PC-9 (cell line): Measurements from ENCODE around the gene GBP4. TPM values are rescaled to one million over a fixed set of nuclear protein-coding genes. Genes with fewer than 3 reads are reported as not detected.

Source experiments
- BruUV-seq: library from RNA; stranded (reverse); fragments of 400-500 nt; replicated peaks from 2 replicates; lab custom pipeline; 2021; lab: Mats Ljungman, UMichigan
- CTCF ChIA-PET: fragments of 300-600 bp; sonication (Branson Sonifier 250); formaldehyde crosslinking; loops from one replicate; lab custom pipeline; 2022; ENCODE audit warnings: antibody characterized with exemption; lab: Charles Lee
- POLR2A ChIA-PET: fragments of 300-600 bp; sonication (Branson Sonifier 250); formaldehyde crosslinking; loops from one replicate; lab custom pipeline; 2022; ENCODE audit warnings: antibody characterized with exemption; ENCODE audit not compliant: unreplicated experiment; lab: Charles Lee
- DNase-seq, 2 experiments: peaks; one replicate each; pipeline versions ENCODE4 v3.0.0 to v3.0.0-alpha.2; 2015 to 2022; ENCODE audit warnings: mixed read lengths in 1 of 2
- H2AFZ ChIP-seq: fragments of 200-600 bp; sonication (generic); 2 replicates; pipeline ENCODE4 v1.8.1; 2017; ENCODE audit warnings: antibody characterized with exemption
- H3F3A ChIP-seq: fragments of 200-600 bp; sonication (generic); 2 replicates; pipeline ENCODE4 v1.8.1; 2017; ENCODE audit warnings: antibody characterized with exemption, mild to moderate bottlenecking, low read depth; ENCODE audit not compliant: insufficient read depth
- H3K27ac ChIP-seq: fragments of 200-600 bp; sonication (generic); 2 replicates; pipeline ENCODE4 v1.6.1; 2016; ENCODE audit warnings: mixed run types
- H3K27me3 ChIP-seq: fragments of 200-600 bp; sonication (generic); 2 replicates; pipeline ENCODE4 v1.6.1; 2016; ENCODE audit warnings: low read depth, mixed run types; ENCODE audit not compliant: insufficient read depth
- H3K36me3 ChIP-seq: fragments of 200-600 bp; sonication (generic); 2 replicates; pipeline ENCODE4 v1.6.1; 2016; ENCODE audit warnings: low read depth, mixed run types
- H3K4me1 ChIP-seq: fragments of 200-600 bp; sonication (generic); replicated peaks from 2 replicates; pipeline ENCODE4 v1.6.1; 2016; ENCODE audit warnings: mixed run types; ENCODE audit not compliant: insufficient read depth
- H3K4me2 ChIP-seq: fragments of 200-600 bp; sonication (generic); 2 replicates; pipeline ENCODE4 v1.6.1; 2017; ENCODE audit warnings: mixed run types
- H3K4me3 ChIP-seq: fragments of 200-600 bp; sonication (generic); 2 replicates; pipeline ENCODE4 v1.6.1; 2016; ENCODE audit warnings: mixed run types
- H3K79me2 ChIP-seq: fragments of 200-600 bp; sonication (generic); 2 replicates; pipeline ENCODE4 v1.6.1; 2017; ENCODE audit warnings: low read depth, mixed run types
- H3K9me2 ChIP-seq: fragments of 200-600 bp; sonication (generic); 2 replicates; pipeline ENCODE4 v1.8.1; 2017; ENCODE audit warnings: mild to moderate bottlenecking; ENCODE audit not compliant: insufficient read depth
- H3K9me3 ChIP-seq: fragments of 200-600 bp; sonication (generic); 2 replicates; pipeline ENCODE4 v1.8.1; 2016; ENCODE audit warnings: low read depth; ENCODE audit not compliant: insufficient read depth
- H4K20me1 ChIP-seq: fragments of 200-600 bp; sonication (generic); 2 replicates; pipeline ENCODE4 v1.8.1; 2017; ENCODE audit not compliant: insufficient read depth
- EZH2 ChIP-seq: fragments of 200-600 bp; sonication (generic); IDR thresholded peaks from 2 replicates; pipeline ENCODE4 v1.8.0; 2017; ENCODE audit warnings: antibody characterized with exemption, low read depth
- intact Hi-C: fragments of 100-400 bp; cut with micrococcal nuclease; formaldehyde crosslinking; loops from one replicate; pipeline ENCODE4 v1.10.0; 2022; ENCODE audit not compliant: unreplicated experiment
- total RNA-seq: library from RNA; stranded (reverse); gene quantifications from 2 replicates; pipeline ENCODE4 v1.2.3, GENCODE V29; 2021
- TF ChIP-seq, protein P1 (sequence below): fragments of 200-600 bp; sonication (generic); conservative IDR thresholded peaks from 2 replicates; pipeline ENCODE4 v1.6.1; 2017; ENCODE audit warnings: mixed run types, antibody characterized with exemption, mild to moderate bottlenecking, moderate library complexity

Gene GBP4
- total RNA-seq, 1 experiment from 2014 or later: 0.83 TPM

DNA sequence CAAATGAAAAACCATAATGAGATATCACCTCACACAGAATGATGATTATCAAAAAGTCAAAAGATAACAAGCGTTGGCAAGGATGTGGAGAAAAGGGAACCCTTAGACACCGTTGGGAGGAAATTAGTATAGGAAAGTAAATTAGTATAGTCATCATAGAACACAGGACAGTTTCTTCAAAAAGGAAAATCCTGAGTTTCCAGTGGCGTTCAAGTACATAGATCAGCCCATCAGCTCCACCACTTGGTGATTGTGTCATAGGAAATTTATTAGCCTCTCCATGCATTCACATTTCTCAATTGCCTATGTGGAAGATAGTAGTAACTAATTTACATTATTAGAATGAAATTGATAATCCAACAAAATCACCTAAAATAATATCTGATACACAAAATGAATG, 52.0 kb downstream of the GBP4 start:
- no peaks in the 10 kb centered on the region for H3K27me3 ChIP-seq
- no TSS peak for BruUV-seq
- no peak overlapping the region for H3K4me3 ChIP-seq
- TF ChIP-seq EZH2: no peak
- TF ChIP-seq, protein P1, sequence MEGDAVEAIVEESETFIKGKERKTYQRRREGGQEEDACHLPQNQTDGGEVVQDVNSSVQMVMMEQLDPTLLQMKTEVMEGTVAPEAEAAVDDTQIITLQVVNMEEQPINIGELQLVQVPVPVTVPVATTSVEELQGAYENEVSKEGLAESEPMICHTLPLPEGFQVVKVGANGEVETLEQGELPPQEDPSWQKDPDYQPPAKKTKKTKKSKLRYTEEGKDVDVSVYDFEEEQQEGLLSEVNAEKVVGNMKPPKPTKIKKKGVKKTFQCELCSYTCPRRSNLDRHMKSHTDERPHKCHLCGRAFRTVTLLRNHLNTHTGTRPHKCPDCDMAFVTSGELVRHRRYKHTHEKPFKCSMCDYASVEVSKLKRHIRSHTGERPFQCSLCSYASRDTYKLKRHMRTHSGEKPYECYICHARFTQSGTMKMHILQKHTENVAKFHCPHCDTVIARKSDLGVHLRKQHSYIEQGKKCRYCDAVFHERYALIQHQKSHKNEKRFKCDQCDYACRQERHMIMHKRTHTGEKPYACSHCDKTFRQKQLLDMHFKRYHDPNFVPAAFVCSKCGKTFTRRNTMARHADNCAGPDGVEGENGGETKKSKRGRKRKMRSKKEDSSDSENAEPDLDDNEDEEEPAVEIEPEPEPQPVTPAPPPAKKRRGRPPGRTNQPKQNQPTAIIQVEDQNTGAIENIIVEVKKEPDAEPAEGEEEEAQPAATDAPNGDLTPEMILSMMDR: no peak
- no peaks in the 10 kb centered on the region for H3F3A ChIP-seq
- intact Hi-C loops: no loop called here
- H4K20me1 ChIP-seq: no peaks in the 10 kb centered on the region
- H3K9me2 ChIP-seq: no peaks in the 10 kb centered on the region
- H3K9me3 ChIP-seq: no peaks in the 10 kb centered on the region
- no peak for DNase-seq
- no peaks in the 10 kb centered on the region for H3K4me1 ChIP-seq
- no peak overlapping the region for H3K27ac ChIP-seq
- ChIA-PET POLR2A (no interaction called here), CTCF (no interaction called here)
- no peak overlapping the region for H2AFZ ChIP-seq
- no peaks in the 10 kb centered on the region for H3K36me3 ChIP-seq
- H3K4me2 ChIP-seq: no peak overlapping the region
- H3K79me2 ChIP-seq: no peaks in the 10 kb centered on the region

DNA sequence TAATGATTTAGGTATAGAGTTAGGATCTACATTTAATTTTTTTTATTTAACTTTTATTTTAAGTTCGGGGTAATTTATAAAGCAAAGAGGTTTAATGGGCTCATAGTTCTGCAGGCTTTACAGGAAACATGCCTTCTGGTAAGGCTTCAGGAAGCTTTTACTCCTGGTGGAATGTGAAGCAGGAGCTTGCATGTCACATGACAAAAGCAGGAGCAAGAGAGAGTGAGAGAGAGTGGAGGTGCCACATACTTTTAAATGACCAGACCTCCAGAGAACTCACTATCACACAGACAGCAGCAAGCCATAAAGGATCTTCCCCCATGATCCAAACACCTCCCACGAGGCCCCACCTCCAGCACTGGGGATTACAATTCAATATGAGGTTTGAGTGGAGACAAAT, 55.3 kb downstream of the GBP4 start:
- TF ChIP-seq EZH2: no peak
- TF ChIP-seq, protein P1: no peak
- POLR2A ChIA-PET: no interaction called here
- Histone ChIP-seq H2AFZ (no peak overlapping the region), H3K4me3 (no peak overlapping the region), H3F3A (no peaks in the 10 kb centered on the region), H3K27ac (no peak overlapping the region), H3K9me3 (no peaks in the 10 kb centered on the region), H3K36me3 (no peaks in the 10 kb centered on the region), H3K4me1 (no peaks in the 10 kb centered on the region), H4K20me1 (no peaks in the 10 kb centered on the region), H3K27me3 (no peaks in the 10 kb centered on the region), H3K79me2 (no peaks in the 10 kb centered on the region), H3K4me2 (no peak overlapping the region), H3K9me2 (no peaks in the 10 kb centered on the region)
- intact Hi-C loops: no loop called here
- CTCF ChIA-PET: no interaction called here
- DNase-seq: no peak
- BruUV-seq: no TSS peak

DNA sequence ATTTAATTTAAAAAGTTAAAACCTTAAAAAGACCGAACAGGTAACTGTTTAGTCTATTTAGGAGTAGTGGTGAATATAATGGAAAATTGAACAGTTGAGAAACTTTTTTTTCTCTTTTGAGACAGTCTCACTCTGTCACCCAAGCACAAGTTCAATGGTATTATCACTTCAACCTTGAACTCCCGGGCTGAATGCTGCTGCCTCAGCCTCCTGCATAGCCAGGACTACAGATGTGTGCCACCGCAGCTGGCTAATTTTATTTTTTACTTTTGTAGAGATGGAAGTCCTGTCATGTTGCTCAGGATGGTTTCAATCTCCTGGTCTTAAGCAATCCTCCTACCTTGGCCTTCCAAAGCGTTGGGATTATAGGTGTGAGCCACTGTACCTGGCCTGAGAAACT, 56.6 kb downstream of the GBP4 start:
- no peak for DNase-seq
- no TSS peak for BruUV-seq
- H3K9me3 ChIP-seq: no peaks in the 10 kb centered on the region
- intact Hi-C loops: no loop called here
- H2AFZ ChIP-seq: no peak overlapping the region
- H3K27me3 ChIP-seq: no peaks in the 10 kb centered on the region
- no peaks in the 10 kb centered on the region for H3K36me3 ChIP-seq
- CTCF ChIA-PET: no interaction called here
- POLR2A ChIA-PET: no interaction called here
- no peaks in the 10 kb centered on the region for H3F3A ChIP-seq
- no peak overlapping the region for H3K4me2 ChIP-seq
- TF ChIP-seq, protein P1: no peak
- no peak for TF ChIP-seq EZH2
- H3K79me2 ChIP-seq: no peaks in the 10 kb centered on the region
- H3K4me1 ChIP-seq: no peaks in the 10 kb centered on the region
- no peak overlapping the region for H3K4me3 ChIP-seq
- H3K9me2 ChIP-seq: no peaks in the 10 kb centered on the region
- no peak overlapping the region for H3K27ac ChIP-seq
- no peaks in the 10 kb centered on the region for H4K20me1 ChIP-seq
